T47D (cell line): ENCODE results near the gene GTF3C5.

Experiments
- DNase-seq, 2 experiments: peaks; one replicate each; pipeline versions ENCODE4 v3.0.0 to v3.0.0-alpha.2; 2011 to 2012; ENCODE audit warnings: low read depth in 1 of 2, low spot score in 1 of 2
- JUND ChIP-seq: IDR thresholded peaks from 2 replicates; pipeline ENCODE4 v1.6.1; 2012; ENCODE audit warnings: low read depth
- in situ Hi-C: cut with HindIII; loops from 2 replicates; pipeline ENCODE4 v1.10.0; 2016; ENCODE audit warnings: low sequenced_read_pairs, low pct_unique_long_range_greater_than_20kb

GTF3C5 gene

DNA sequence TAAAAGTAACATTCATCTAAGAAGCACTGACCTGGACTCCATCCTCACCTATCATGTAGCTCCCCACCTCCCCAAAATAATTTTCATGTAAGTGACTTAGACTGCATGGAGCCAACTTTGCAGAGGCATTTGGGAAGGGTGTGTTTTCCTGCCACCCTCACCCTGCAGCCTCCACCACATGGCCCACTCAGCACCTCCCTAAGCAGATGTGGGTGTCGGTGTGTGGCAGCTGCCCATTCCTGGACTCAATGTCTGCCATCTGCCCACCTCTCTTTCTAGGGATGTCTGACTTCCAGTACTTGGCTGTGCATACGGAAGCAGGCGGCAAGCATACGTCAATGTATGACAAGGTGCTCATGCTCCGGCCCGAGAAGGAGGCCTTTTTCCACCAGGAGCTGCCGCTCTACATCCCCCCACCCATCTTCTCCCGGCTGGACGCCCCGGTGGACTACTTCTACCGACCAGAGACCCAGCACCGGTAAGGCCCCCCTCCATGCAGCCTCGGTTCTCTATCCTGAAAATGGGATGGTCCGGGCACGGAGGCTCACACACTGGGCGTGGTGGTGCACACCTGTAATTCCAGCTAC lies 12.7 kb downstream of the GTF3C5 start:
- DNase-seq: no peak
- in situ Hi-C loops: no loop called here
- TF ChIP-seq JUND: no peak

DNA sequence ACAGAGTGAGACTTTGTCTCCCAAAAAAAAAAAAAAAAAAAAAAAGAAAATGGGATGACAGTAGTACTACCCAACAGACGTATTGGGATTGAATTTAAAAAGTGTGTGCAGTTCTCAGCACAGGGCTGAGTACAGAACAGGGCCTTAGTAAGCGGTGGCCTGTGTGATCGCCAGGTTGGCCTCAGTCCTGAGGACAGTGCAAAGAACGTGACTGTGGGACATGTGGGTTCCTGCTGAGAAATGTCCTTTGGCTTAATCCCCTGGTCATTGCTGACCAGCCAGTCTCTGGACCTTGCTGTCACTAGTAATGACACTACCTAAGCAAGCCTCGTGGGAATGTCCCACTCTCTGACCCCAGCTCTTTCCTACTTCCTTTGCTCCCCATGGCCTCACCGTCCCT lies 13.3 kb downstream of the GTF3C5 start:
- DNase-seq: no peak
- TF ChIP-seq JUND: no peak
- in situ Hi-C loops: no loop called here

DNA sequence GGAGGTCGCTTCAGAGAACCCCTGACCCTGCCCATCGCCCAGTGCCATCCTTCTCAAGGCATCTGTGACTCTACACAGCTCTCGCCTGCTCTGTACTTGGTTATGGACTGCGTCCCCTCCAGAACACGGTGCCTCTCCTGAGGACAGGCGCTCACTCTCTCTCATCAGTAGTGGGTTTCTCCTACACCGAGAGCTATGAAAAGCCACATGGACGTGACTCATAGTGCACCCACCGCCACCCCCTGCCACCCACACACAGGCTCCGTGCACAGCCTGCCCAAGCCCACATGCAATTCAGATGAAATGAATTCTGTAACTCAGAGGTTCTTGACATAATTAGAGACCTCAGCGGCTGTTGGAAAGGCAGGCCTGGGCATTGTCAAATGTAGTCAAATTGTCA lies 13.9 kb downstream of the GTF3C5 start:
- no peak for TF ChIP-seq JUND
- in situ Hi-C loops: no loop called here
- DNase-seq: no peak

- in situ Hi-C loops: no loop called here
- no peak for DNase-seq
- no peak for TF ChIP-seq JUND
Observed at GRCh38 chr9:133045132-133045531, 14.3 kb downstream of the GTF3C5 start.

DNA sequence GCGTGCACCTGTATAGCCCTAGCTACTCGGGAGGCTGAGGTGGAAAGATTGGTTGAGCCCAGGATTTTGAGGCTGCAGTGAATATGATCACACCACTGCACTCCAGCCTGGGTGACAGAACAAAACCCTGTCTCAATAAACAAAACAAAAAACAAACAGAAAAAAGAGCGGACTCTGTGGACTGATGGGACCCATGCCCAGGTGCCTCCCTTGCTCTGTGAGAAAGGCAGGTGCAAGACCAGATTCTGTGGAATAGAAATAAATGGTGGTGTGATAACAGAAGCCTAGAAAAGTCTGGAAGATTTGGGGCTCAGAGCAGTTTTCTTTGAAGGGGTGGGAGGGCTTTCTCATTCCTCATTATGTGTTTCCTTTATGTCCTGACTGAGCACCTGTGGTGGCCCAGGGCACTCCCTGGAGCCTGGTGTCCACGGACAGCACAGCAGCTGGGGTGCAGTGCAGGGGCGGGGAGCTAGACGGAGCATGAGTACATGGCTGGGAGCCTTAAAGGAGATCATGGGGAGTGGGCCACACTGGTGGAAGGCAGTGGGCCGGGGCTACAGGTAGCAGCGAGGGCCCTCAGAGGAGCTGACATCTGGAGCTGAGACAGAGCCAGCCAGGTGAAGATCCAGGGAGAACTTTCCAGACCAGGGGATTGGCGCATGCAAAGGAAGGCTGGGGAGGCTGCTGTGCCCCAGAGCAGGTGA lies 15.6 kb downstream of the GTF3C5 start:
- no peak for DNase-seq
- in situ Hi-C loops: no loop called here
- TF ChIP-seq JUND: no peak

GRCh38 chr9:133046900-133047295 lies 16.1 kb downstream of the GTF3C5 start:
- no peak for TF ChIP-seq JUND
- DNase-seq: peak in 1 of 2 experiments; percentile 28
- in situ Hi-C loops: no loop called here

DNA sequence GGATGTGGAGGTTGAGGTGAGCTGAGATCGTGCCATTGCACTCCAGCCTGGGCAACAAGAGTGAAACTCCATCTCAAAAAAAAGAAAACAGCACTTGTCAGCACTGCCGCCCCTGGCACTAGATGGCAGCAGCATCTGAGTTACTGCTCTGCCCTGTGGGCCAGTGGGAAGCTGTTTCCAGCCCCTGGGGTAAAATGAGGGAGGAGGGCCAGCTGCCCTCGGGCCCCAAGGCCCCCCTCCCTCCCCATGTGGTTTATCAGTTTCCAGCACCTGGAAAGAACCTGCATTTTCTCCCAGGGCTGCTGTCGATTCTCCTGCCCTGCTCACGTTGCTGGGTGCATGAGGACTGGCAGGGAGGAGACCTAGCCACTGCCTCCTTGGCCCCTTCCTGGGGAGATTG lies 17.8 kb downstream of the GTF3C5 start:
- no peak for TF ChIP-seq JUND
- peak; percentile 56 to 76 for DNase-seq
- in situ Hi-C loops: no loop called here

DNA sequence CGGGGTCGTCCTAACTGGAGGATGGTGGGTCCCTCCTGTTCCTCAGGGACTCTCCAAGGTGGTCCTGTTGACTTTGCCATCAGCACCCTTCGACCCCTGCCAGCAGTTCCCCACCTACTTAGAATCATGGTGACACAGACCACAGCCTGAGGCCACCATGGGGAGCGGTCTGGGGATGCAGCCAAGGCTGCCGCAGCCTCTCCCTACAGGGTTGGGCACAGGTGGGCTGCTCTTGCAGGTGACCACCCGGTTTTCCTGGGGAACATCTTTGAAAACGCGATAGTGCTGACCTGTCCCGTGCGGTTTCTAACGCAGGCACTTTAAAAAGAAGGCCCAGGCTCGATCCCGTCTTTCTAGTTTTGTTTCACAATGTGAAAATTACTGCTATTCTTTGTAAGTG lies 18.2 kb downstream of the GTF3C5 start:
- no peak for DNase-seq
- in situ Hi-C loops: no loop called here
- TF ChIP-seq JUND: no peak

- no peak for TF ChIP-seq JUND
- DNase-seq: no peak
- in situ Hi-C loops: no loop called here
Observed at GRCh38 chr9:133050142-133050541, 19.3 kb downstream of the GTF3C5 start.

DNA sequence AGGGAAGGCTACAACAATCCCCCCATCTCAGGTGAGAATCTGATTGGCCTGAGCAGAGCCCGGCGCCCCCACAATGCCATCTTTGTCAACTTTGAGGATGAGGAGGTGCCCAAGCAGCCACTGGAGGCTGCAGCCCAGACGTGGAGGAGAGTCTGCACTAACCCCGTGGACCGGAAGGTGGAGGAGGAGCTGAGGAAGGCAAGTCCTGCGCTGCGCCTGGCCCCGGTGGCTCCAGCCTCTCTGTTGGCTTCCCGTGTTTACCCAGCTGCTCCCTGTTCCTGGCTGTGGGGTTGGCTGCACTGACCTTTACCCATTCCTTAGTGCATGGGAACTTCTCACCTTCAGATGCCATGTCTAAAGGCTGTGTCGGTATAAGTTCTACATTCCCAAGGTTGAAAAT lies 20.0 kb downstream of the GTF3C5 start:
- no peak for TF ChIP-seq JUND
- no peak for DNase-seq
- in situ Hi-C loops: no loop called here

- in situ Hi-C loops: no loop called here
Observed at GRCh38 chr9:133051281-133051900, 20.6 kb downstream of the GTF3C5 start.

DNA sequence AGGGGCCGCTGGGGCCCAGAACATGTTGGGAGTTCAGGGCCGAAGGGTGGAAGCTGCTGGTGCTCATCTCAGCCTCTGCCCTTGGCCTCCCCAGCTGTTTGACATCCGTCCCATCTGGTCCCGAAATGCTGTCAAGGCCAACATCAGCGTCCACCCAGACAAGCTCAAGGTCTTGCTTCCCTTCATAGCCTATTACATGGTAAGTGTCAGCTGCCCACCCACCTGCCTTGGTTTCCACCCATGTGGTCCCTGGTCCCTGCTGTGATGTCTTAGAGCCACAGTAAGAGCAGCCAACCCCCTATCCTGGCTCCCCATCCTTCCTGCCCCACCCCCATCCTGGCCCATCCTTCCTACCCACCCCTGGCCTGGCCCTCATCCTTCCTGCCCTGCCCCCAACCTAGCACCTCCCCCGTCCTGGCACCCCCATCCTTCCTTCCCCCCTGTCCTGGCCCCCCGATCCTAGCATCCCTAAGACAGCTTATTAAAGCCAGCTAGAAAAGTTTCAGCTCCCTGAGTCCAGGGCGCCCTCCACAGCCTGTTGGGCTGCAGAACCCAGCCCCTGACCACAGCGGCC lies 21.3 kb downstream of the GTF3C5 start:
- in situ Hi-C loops: no loop called here

More at GRCh38 chr9:133051281-133051900, 20.6 kb downstream of the GTF3C5 start:
- no peak for DNase-seq
- no peak for TF ChIP-seq JUND

More for the DNA sequence above, 21.3 kb downstream of the GTF3C5 start:
- DNase-seq: no peak
- TF ChIP-seq JUND: no peak
